GM19395 (cell line): ENCODE data around the gene IRX2.

Source experiments
- ATAC-seq: cut with Tn5 transposase; IDR thresholded peaks from one replicate; pipeline ENCODE4 v1.9.1; 2021; ENCODE audit warnings: mild to moderate bottlenecking, moderate library complexity; ENCODE audit not compliant: unreplicated experiment

IRX2 gene

DNA sequence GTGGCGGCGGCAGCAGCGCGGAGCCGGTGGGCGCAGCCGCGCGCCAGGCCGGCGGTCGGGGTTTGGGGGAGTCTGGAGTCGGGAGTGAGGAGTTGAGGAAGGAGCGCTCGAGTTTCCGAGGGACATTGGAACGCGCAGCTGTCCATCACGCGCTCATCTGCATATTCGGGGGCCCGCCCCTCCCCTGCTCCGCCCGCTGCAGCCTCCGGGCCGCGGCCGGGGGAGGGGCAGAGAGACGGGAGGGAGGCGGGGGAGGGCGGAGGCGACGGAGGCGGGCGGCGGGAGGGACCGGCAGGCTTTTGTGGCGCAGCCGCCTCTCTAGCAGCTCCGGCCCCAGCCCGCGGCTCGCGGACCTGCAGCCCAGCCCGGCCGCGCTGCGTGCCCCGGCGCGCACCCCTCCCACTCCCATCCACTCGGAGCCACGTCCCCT is at the start of gene IRX2:
IRX2 (minus strand) TSS at position 86 of the 430 bp plus-strand sequence. CDS start 264 bp downstream, outside the sequence.
- ATAC-seq: no peak

GRCh38 chr5:2800035-2800434 is 48.6 kb upstream of the IRX2 start:
- no peak for ATAC-seq

- no peak for ATAC-seq
Observed at GRCh38 chr5:2797981-2798380, 46.5 kb upstream of the IRX2 start.

DNA sequence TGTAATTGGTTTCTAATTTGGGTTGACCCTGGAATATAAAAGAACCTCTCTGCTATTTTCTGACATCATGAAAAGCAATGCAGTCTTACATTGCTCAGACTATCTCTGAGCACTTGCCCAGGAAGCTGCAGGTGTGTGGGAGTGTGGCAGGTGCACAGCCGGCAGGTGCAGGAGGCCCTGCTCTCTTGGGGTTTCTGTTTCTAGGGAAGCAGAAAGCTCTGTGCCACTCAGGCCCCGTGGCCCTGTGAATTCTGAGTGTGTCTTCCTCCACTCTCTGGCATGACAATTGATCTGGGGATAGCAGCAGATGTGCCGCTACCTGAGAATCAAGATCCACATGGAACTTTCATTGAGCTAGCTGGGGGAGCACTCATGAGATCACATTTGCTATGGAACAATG is 45.7 kb upstream of the IRX2 start:
- no peak for ATAC-seq

DNA sequence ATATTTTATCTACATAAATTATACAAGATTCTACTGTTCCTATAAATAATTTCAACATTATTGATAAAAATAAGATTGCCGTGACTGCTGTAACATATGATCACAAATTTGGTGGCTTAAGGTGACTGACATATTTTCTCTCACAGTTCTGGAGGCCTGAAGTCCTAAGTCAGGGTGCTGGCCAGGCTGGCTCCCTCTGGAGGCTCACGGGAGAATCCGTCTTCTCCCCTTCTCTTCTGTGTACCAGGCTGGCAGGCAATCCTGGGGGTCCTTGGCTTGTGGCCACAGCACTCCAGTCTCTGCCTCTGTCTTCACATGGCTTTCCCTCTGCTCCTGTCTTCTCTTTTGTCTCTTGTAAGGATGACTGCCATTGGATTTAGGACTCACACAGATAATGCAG is 31.7 kb upstream of the IRX2 start:
- ATAC-seq: no peak

DNA sequence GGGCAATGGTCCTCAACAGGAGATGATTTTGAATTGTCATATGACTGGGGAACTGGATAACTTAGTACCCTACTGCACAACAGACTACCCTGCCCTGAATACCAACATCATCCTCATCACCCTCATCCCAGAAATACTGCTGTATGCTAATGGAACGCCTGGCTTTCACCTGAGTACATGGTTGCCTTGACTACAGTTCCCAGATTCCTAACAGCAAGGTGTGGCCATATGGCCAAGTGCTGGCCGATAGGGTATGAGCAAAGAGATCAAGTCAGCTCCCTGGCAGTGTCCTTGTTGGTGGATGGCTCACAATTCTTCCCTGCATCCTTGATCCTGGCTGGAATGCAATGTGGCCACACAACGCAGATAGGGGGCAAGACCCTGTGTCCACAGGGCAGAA is 31.2 kb upstream of the IRX2 start:
- ATAC-seq: no peak

- ATAC-seq: no peak
Observed at GRCh38 chr5:2780421-2781171, 29.1 kb upstream of the IRX2 start.

DNA sequence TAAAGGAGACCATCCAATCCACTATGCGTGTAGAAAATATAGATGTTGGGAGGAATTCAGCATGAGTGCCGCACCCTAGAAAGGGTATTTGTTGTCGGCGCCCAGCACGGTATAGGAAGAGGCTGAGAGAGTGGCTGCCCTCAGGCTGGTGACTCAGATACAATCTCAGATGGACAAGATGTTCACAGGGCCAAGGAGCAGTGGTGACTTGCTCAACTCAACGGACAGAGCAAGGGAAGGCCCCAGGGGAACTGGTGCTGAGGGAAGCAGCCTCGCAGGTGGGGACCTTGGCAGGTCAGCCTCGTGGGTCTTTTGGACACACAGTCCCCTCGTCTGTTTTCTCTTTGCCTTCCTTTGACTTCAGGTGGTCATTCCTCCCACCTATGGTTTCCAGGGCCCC is 28.0 kb upstream of the IRX2 start:
- ATAC-seq: no peak

DNA sequence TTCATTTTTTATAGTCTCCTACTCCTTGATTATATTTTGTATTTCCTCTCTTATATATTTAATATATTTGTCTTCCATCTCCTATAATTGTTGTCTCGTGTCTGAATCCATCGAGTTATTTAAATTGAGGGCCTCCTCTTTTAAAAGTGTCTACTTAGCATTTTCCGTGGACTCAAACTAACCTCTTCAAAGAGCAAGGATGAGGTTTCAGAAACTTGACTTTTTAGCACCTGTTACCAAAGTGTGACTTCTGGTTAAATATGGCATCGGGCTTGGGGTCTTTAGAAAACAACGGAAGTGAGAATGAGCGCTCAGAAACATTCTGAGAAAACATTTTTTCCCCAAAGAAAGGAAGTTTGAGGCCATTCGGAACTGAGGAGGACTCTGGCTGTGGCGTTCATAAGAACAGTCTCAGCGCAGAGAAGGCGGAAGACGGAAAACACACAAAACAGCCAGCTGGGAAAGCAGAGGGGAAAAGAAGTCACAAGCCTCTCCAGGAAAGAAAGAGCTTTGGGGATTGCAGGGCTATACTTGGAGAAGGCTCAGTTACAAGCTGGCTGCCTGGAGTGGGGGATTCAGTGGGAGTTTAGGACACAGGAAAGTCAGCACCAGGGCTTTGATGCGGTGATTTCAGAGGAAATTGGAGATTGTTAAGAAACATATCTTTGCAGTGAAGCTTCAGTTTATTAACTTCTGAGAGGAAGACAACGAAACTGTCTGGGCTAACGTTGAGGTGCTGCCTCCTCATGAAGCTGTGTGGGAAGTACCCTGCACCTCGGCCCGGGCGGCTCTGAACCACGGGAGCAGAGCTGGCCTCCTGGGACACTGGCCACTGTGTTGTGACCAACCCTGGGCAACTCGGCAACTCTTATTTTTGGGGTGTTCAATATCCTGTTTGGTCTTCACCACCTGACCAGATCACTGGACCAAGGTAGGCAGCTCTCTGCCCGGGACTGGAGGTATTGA is 25.1 kb upstream of the IRX2 start:
- no peak for ATAC-seq

GRCh38 chr5:2773327-2773726 is 21.9 kb upstream of the IRX2 start:
- ATAC-seq: no peak

GRCh38 chr5:2767089-2767488 is 15.6 kb upstream of the IRX2 start:
- no peak for ATAC-seq

DNA sequence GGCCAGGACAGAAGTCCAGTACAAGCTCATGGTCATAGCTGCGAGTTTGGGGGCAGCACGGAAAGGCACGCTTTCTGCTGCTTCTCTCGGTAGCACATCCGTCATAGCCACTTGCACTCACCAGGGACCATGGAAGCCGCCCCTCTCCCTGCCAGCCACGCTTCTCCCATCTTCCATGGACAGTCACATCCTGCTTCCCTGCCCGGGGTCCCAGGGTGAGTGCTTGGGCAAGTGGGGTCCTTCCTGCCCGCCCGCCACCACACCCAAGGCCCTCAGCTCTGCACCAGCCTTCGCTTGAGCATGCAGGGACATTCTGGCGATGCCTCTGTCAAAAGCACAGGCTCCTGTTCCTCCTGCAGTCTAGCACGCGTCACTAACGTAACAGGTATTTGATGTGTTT is 13.1 kb upstream of the IRX2 start:
- ATAC-seq: no peak

DNA sequence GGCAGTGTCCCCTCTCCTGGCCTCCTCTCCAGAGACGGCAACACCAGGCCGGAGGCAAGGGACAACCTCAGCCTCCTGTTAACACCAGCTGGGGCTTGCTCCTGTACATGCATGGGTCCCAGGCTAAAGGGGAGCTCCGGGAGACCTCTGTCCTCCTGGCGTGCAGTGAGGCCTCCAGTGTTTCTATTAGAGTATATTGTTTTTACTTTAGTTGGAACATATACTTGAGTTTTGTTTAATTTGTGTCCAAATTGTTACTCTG is 12.0 kb upstream of the IRX2 start:
- no peak for ATAC-seq

DNA sequence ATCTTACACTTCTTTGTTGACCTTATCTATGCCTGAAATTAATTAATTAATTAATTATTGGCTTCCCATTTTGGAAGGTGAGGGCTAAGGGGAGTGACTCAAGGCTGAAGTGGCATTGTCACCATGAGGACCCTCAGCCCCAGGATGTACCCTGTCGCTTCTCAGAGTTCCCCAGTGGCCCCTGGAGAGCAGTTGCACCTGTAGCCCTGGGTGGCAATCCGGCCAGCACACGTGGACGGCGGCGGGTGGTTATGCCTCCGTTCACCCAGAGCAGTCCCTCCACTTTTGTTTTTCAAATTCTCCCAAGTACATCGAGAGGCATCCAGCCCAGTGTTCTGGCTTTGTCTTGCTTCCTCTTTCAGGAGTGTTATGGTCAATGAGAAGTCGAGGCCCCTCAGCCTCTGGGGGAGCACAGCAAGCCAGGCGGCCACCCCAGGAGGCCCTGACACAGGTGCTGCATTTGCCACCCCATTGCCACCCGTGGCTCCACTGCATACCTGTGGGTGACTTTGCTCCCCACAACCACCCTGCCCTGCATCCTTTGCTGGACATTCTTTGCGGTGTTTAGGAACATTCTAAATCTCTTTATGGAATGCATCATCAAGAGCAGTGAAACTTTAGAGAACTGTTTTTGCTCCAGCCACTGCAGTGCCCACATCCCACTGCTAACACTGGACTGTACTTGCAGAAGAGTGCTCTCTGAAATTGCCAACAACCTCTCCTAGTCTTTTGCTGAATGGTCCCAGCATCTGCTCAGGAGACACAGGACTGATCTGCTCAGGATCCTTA is 11.5 kb upstream of the IRX2 start:
- ATAC-seq: no peak

- ATAC-seq: no peak
Observed at GRCh38 chr5:2761921-2762488, 10.5 kb upstream of the IRX2 start.

- no peak for ATAC-seq
Observed at GRCh38 chr5:2759696-2760461, 8.4 kb upstream of the IRX2 start.

DNA sequence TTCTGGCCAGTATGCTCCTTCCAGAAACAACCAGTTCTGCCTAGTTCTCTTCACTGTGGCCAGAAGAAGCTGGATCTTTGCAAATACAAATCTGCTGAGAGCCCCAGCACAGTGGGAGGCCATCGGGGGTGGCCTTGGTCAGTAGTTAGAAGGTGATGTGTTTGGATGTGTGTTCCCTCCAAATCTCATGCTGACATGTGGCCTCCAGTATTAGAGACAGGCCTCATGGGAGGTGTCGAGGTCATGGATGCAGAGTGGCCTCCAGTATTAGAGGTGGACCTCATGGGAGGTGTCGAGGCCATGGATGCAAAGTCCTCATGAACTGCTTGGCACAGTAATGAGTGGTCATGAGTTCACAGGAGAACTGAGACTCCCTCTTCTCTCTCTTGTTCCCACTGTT is 7.6 kb upstream of the IRX2 start:
- ATAC-seq: no peak

DNA sequence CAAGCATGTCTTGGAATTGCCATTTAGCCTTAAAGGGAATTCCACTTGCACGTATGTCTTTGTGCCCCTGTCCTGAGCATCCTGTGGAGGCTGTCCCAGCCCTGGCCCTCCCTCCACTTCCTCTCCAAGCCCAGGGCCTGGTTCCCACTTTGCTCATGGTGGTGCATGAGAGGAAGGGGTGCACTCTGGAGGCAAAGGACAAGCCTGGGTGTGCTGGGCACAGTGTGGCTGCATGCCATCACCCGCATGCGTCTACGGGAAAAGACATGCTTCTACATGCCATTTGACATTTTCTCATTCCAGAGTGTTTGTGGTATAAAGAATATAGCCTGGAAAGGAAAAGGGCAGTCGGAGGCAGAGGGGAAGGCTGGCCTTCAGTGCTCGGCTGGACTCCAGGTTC is 7.2 kb upstream of the IRX2 start:
- ATAC-seq: no peak

- ATAC-seq: no peak
Observed at GRCh38 chr5:2757563-2758351, 6.3 kb upstream of the IRX2 start.
